Stomach (tissue), 9 donors: ENCODE results near the gene ANKRD39. TPM values are rescaled to one million over a fixed set of nuclear protein-coding genes. Genes with fewer than 3 reads are reported as not detected.

ENCODE experiments used
- DNase-seq, 2 donors: peaks; one replicate each; pipeline versions ENCODE4 v3.0.0 to v3.0.0-alpha.2; 2013 to 2019
- H3K27ac ChIP-seq, 5 donors: fragments of 200-600 bp in 4 of 5; sonication (generic) in 4 of 5; one replicate each; pipeline ENCODE4 v1.5.1; 2013 to 2019; ENCODE audit warnings: mild to moderate bottlenecking in 1 of 5, moderate library complexity in 1 of 5
- H3K27me3 ChIP-seq, 3 donors: fragments of 200-600 bp; sonication (generic); one replicate each; pipeline ENCODE4 v1.5.1; 2017 to 2019; ENCODE audit warnings: mixed run types in 1 of 3
- H3K36me3 ChIP-seq, 4 donors: fragments of 200-600 bp; sonication (generic); 1 replicate in 3 of 4; 2 replicates in 1 of 4; pipeline ENCODE4 v1.5.1; 2016 to 2019
- H3K4me1 ChIP-seq, 4 donors: fragments of 200-600 bp; sonication (generic); one replicate each; pipeline ENCODE4 v1.5.1; 2016 to 2019
- H3K4me3 ChIP-seq, 4 donors: fragments of 200-600 bp; sonication (generic) in 3 of 4; one replicate each; pipeline ENCODE4 v1.5.1; 2016 to 2019; ENCODE audit warnings: mild to moderate bottlenecking in 1 of 4
- H3K9me3 ChIP-seq, 4 donors: fragments of 200-600 bp; sonication (generic); one replicate each; pipeline ENCODE4 v1.5.1; 2016 to 2019
- CTCF ChIP-seq, 7 experiments: fragments of 450-650 bp in 4 of 7; fragments of 200-600 bp in 3 of 7; sonication (generic) in 3 of 7; IDR thresholded peaks; one replicate each; pipeline ENCODE4 v1.5.1; 2016 to 2019; ENCODE audit warnings: antibody characterized with exemption in 7 of 7, control low read depth in 2 of 7, mild to moderate bottlenecking in 1 of 7
- EP300 ChIP-seq: sonication (generic); formaldehyde crosslinking; IDR thresholded peaks from one replicate; pipeline ENCODE4 v1.6.1; 2017; ENCODE audit warnings: antibody characterized with exemption
- POLR2A ChIP-seq, 4 donors: fragments of 450-650 bp; IDR thresholded peaks; one replicate each; pipeline ENCODE4 v1.6.1; 2016; ENCODE audit warnings: antibody characterized with exemption in 4 of 4, control low read depth in 2 of 4, mild to moderate bottlenecking in 1 of 4, moderate library complexity in 1 of 4
- POLR2AphosphoS5 ChIP-seq, 3 donors: sonication (generic); formaldehyde crosslinking; IDR thresholded peaks; one replicate each; pipeline ENCODE4 v1.6.1; 2016; ENCODE audit warnings: antibody characterized with exemption in 3 of 3
- WGBS, 5 donors: extraction: QIAGEN DNeasy Blood & Tissue Kit in 3 of 5; methylation state at CpG; one replicate each; pipeline versions ENCODE4 v1.1.5 to v1.1.7; 2013 to 2018; 5-methylcytosine and 5-hydroxymethylcytosine counted together
- intact Hi-C: fragments of 100-400 bp; cut with DNase I; formaldehyde crosslinking; loops from one replicate; pipeline ENCODE4 v1.15.1; 2023; ENCODE audit warnings: low total_unique reads
- polyA plus RNA-seq, 3 donors: library from polyadenylated mRNA; stranded (reverse); fragments of 200-250 nt; gene quantifications; one replicate each; pipeline ENCODE4 v1.2.3, GENCODE V29; 2013
- total RNA-seq, 5 donors: library from RNA; depleted of rRNA; stranded (reverse); fragments of >200 nt; gene quantifications; one replicate each; pipeline versions ENCODE4 v1.1.0 to v1.2.3, GENCODE V29; 2014 to 2016
- donor health status: healthy with polysubstance abuse.
- donor health status: Bipolar disorder and iron deficiency.
- donor health status: healthy.

Gene ANKRD39
- total and polyA plus RNA-seq, 8 donors, result 2.8 to 32.1 (median 12.8) TPM

- H3K4me3 ChIP-seq, result no peak overlapping the region
- 88 to 97% (median 91%) methylated on average over 5 of the region's 5 CpGs for WGBS, 5 donors
- H3K9me3 ChIP-seq, result no peaks in the 10 kb centered on the region
- TF ChIP-seq POLR2A (IDR thresholded peaks at IDR 0.05) (no peak), CTCF (IDR thresholded peaks at IDR 0.05) (no peak), POLR2AphosphoS5 (IDR thresholded peaks at IDR 0.05) (no peak), EP300 (no peak)
- H3K27me3 ChIP-seq, result no peaks in the 10 kb centered on the region
- H3K27ac ChIP-seq, result no peak overlapping the region
- intact Hi-C loops, result no loop called here
- peaks cover 35 to 63% (median 57%) of the 10 kb centered on the region in 4 donors for H3K36me3 ChIP-seq
- no peaks in the 10 kb centered on the region for H3K4me1 ChIP-seq
- no peak for DNase-seq
Measured at GRCh38 chr2:96846825-96847224, 11.0 kb downstream of the ANKRD39 start.

DNA sequence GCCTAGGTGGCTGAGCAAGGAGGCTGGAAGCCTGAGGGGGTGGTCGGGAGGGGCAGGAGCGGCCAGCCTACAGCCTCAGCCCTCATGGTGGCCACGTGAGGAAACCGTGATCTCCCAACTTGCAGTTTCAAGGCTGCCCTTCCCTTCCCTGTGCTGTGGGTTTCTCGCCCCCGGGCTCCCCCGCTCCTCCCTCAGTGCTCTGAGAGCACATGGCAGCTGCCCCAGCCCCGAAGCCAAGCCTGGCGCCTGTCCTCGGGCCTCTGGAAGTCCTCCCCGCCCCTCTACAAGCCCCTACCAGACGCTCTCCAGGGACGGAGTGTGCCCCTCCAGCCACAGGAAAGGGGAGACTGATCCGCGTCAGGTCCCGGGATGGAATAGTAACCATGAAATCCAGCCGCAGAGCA lies 13.4 kb downstream of the ANKRD39 start:
- 86 to 92% (median 88%) methylated on average over 11 to 17 of the region's 17 CpGs for WGBS, 5 donors

GRCh38 chr2:96843538-96844268 lies 14.1 kb downstream of the ANKRD39 start, which contains the start of gene ANKRD23:
Gene ANKRD23, minus strand, starts transcription at chr2:96844021. Its CDS starts 29 bp downstream, at chr2:96843992.
- no peak for TF ChIP-seq POLR2AphosphoS5 (IDR thresholded peaks at IDR 0.05)
- no peak for TF ChIP-seq CTCF (IDR thresholded peaks at IDR 0.05)
- no peak for TF ChIP-seq EP300
- no peak for TF ChIP-seq POLR2A (IDR thresholded peaks at IDR 0.05)

More for the DNA sequence above, 13.4 kb downstream of the ANKRD39 start:
- no peak for TF ChIP-seq EP300
- no peak for TF ChIP-seq POLR2A (IDR thresholded peaks at IDR 0.05)
- no peak for TF ChIP-seq POLR2AphosphoS5 (IDR thresholded peaks at IDR 0.05)
- TF ChIP-seq CTCF (IDR thresholded peaks at IDR 0.05), result no peak
- peaks cover 14 to 47% (median 40%) of the 10 kb centered on the region in 4 donors for H3K36me3 ChIP-seq
- H3K27me3 ChIP-seq, result no peaks in the 10 kb centered on the region
- H3K27ac ChIP-seq, result no peak overlapping the region
- intact Hi-C loops, result no loop called here
- H3K4me1 ChIP-seq, result peaks cover 5 to 9% (median 8%) of the 10 kb centered on the region in 4 donors
- no peaks in the 10 kb centered on the region for H3K9me3 ChIP-seq
- no peak for DNase-seq
- H3K4me3 ChIP-seq, result no peak overlapping the region

GRCh38 chr2:96842600-96842999 lies 15.2 kb downstream of the ANKRD39 start:
- DNase-seq, result no peak
- Histone ChIP-seq H3K4me3 (no peak overlapping the region), H3K9me3 (no peaks in the 10 kb centered on the region), H3K36me3 (peaks cover 6 to 40% (median 28%) of the 10 kb centered on the region in 4 donors), H3K4me1 (peaks cover 11 to 19% (median 17%) of the 10 kb centered on the region in 4 donors), H3K27ac (no peak overlapping the region), H3K27me3 (no peaks in the 10 kb centered on the region)
- WGBS, 5 donors, result 82 to 93% (median 89%) methylated on average over 6 to 7 of the region's 7 CpGs
- intact Hi-C loops, result no loop called here
- TF ChIP-seq POLR2AphosphoS5 (IDR thresholded peaks at IDR 0.05), result no peak
- no peak for TF ChIP-seq CTCF (IDR thresholded peaks at IDR 0.05)
- no peak for TF ChIP-seq POLR2A (IDR thresholded peaks at IDR 0.05)
- no peak for TF ChIP-seq EP300

More at GRCh38 chr2:96843538-96844268, 14.1 kb downstream of the ANKRD39 start, which contains the start of gene ANKRD23:
- Histone ChIP-seq H3K4me1 (peaks cover 11 to 16% (median 15%) of the 10 kb centered on the region in 4 donors), H3K27ac (no peak within 1 kb of the TSS), H3K27me3 (no peaks in the 10 kb centered on the region), H3K36me3 (peaks cover 14 to 40% (median 33%) of the 10 kb centered on the region in 4 donors), H3K4me3 (no peak within 1 kb of the TSS), H3K9me3 (no peaks in the 10 kb centered on the region)
- no peak for DNase-seq
- intact Hi-C loops, result no loop called here
- 93 to 97% (median 95%) methylated on average over 13 to 14 of the region's 14 CpGs for WGBS, 5 donors
